Naive thymus-derived CD4-positive, alpha-beta T cell (primary cell): ENCODE data around the gene IFITM5. TPM values are rescaled to one million over a fixed set of nuclear protein-coding genes. Genes with fewer than 3 reads are reported as not detected.
A peak's percentile ranks its signal among the peaks of the same experiment; 100 is the strongest.
"Not testable (repeated sequence)": the region's sequence is repeated elsewhere in the genome, so short reads cannot be mapped to it uniquely, and the experiment has no call there.

Experiments
- ATAC-seq: fragments of 150-1000 bp; cut with Tn5 transposase; 2 replicates; pipeline ENCODE4 v1.10.0; 2021; ENCODE audit warnings: mild to moderate bottlenecking, moderate library complexity
- CTCF ChIA-PET: fragments of 350-600 bp; sonication (Branson Sonifier 250); formaldehyde crosslinking; loops from one replicate; lab custom pipeline; 2021; ENCODE audit warnings: antibody characterized with exemption; lab: Charles Lee
- POLR2A ChIA-PET: fragments of 350-600 bp; sonication (Branson Sonifier 250); formaldehyde crosslinking; loops from one replicate; lab custom pipeline; 2021; ENCODE audit warnings: antibody characterized with exemption, inconsistent platforms; lab: Charles Lee
- DNase-seq, 9 donors: peaks; one replicate each; pipeline versions ENCODE4 v3.0.0 to v3.0.0-alpha.2; 2020 to 2022; ENCODE audit warnings: mixed read lengths in 1 of 9
- H3K27ac ChIP-seq: one replicate; pipeline ENCODE4 v1.7.0; 2013; ENCODE audit warnings: mild to moderate bottlenecking, low read depth, low read length, moderate library complexity
- H3K27me3 ChIP-seq, 2 donors: one replicate each; pipeline ENCODE4 v1.7.0; 2013; ENCODE audit warnings: low read length in 2 of 2, mild to moderate bottlenecking in 2 of 2, moderate library complexity in 2 of 2; ENCODE audit not compliant: control insufficient read depth in 2 of 2, insufficient read depth in 2 of 2
- H3K36me3 ChIP-seq, 3 experiments: 1 replicate in 2 of 3; 2 replicates in 1 of 3; pipeline ENCODE4 v1.7.0; 2013; ENCODE audit warnings: low read length in 3 of 3, mild to moderate bottlenecking in 3 of 3, moderate library complexity in 1 of 3; ENCODE audit not compliant: insufficient read depth in 3 of 3, control insufficient read depth in 2 of 3
- H3K4me1 ChIP-seq, 2 donors: one replicate each; pipeline ENCODE4 v1.7.0; 2013; ENCODE audit warnings: low read length in 2 of 2, mild to moderate bottlenecking in 2 of 2, moderate library complexity in 1 of 2; ENCODE audit not compliant: control insufficient read depth in 2 of 2, insufficient read depth in 2 of 2
- H3K4me3 ChIP-seq: 2 replicates; pipeline ENCODE4 v1.7.0; 2013; ENCODE audit warnings: mild to moderate bottlenecking, low read length
- H3K9me3 ChIP-seq, 3 experiments: 1 replicate in 2 of 3; 2 replicates in 1 of 3; pipeline ENCODE4 v1.7.0; 2013; ENCODE audit warnings: low read length in 3 of 3; ENCODE audit not compliant: control insufficient read depth in 2 of 3
- H3K27ac Mint-ChIP-seq, 9 donors: one replicate each; pipeline ENCODE4 v1.8.0; 2020 to 2022; ENCODE audit warnings: mixed read lengths in 9 of 9, mild to moderate bottlenecking in 8 of 9, moderate library complexity in 5 of 9, inconsistent platforms in 2 of 9
- H3K27me3 Mint-ChIP-seq, 5 donors: one replicate each; pipeline ENCODE4 v1.8.0; 2021 to 2022; ENCODE audit warnings: mixed read lengths in 5 of 5, mild to moderate bottlenecking in 1 of 5
- H3K36me3 Mint-ChIP-seq, 5 donors: one replicate each; pipeline ENCODE4 v1.8.0; 2020 to 2022; ENCODE audit warnings: mixed read lengths in 5 of 5, mild to moderate bottlenecking in 3 of 5, inconsistent platforms in 1 of 5
- H3K4me1 Mint-ChIP-seq, 7 donors: one replicate each; pipeline ENCODE4 v1.8.0; 2020 to 2022; ENCODE audit warnings: mixed read lengths in 7 of 7, mild to moderate bottlenecking in 3 of 7, inconsistent platforms in 1 of 7
- H3K4me3 Mint-ChIP-seq, 10 donors: one replicate each; pipeline ENCODE4 v1.8.0; 2020 to 2022; ENCODE audit warnings: mild to moderate bottlenecking in 10 of 10, mixed read lengths in 10 of 10, moderate library complexity in 6 of 10, inconsistent platforms in 2 of 10
- H3K9me3 Mint-ChIP-seq, 11 donors: one replicate each; pipeline ENCODE4 v1.8.0; 2020 to 2022; ENCODE audit warnings: mixed read lengths in 11 of 11, mild to moderate bottlenecking in 4 of 11, inconsistent platforms in 1 of 11, moderate library complexity in 1 of 11
- intact Hi-C, 2 donors: fragments of 100-400 bp; cut with micrococcal nuclease; formaldehyde crosslinking; loops; one replicate each; pipeline ENCODE4 v1.15.1; 2023
- polyA plus RNA-seq, 2 donors: library from polyadenylated mRNA; unstranded; fragments of 300-500 nt; fragmentation: Illumina TruSeq; gene quantifications; one replicate each; pipeline ENCODE4 v1.2.3, GENCODE V29; 2021
- total RNA-seq, 6 experiments: library from RNA in 5 of 6; stranded (reverse) in 5 of 6; gene quantifications; 1 replicate in 5 of 6; 2 replicates in 1 of 6; pipeline ENCODE4 v1.2.3 and lab custom pipeline; 2021 to 2026

IFITM5 gene
- total and polyA plus RNA-seq, 7 experiments from 2014 or later, result not detected

- ChIA-PET POLR2A (interaction anchor here (1.2 to 1.4 kb wide), 5 partner anchors 9 to 19 kb away, joined by 3 to 4 read pairs (median 3); no protein-coding TSS in a partner anchor), CTCF (interaction anchor here (1.0 kb wide), 1 partner anchor 11 kb away, joined by 3 read pairs; no protein-coding TSS in a partner anchor)
- H3K4me3 Mint-ChIP-seq, H3K27me3 Mint-ChIP-seq, H3K36me3 ChIP-seq, H3K4me3 ChIP-seq, H3K9me3 ChIP-seq, ATAC-seq, H3K27me3 ChIP-seq, H3K9me3 Mint-ChIP-seq, H3K27ac ChIP-seq, DNase-seq, intact Hi-C loops: not testable (repeated sequence)
- Mint-ChIP-seq H3K36me3 (peaks cover 0 to 10% (median 0%) of the 10 kb centered on the region in 5 donors), H3K27ac (peak overlapping the region in 4 of 9 donors; percentile 14 to 45 (median 26)), H3K4me1 (peaks cover 39 to 84% (median 57%) of the 10 kb centered on the region in 7 donors)
- H3K4me1 ChIP-seq, result peaks cover 20 to 44% of the 10 kb centered on the region in 2 donors
Measured at GRCh38 chr11:333616-334263, 34.4 kb upstream of the IFITM5 start.

DNA sequence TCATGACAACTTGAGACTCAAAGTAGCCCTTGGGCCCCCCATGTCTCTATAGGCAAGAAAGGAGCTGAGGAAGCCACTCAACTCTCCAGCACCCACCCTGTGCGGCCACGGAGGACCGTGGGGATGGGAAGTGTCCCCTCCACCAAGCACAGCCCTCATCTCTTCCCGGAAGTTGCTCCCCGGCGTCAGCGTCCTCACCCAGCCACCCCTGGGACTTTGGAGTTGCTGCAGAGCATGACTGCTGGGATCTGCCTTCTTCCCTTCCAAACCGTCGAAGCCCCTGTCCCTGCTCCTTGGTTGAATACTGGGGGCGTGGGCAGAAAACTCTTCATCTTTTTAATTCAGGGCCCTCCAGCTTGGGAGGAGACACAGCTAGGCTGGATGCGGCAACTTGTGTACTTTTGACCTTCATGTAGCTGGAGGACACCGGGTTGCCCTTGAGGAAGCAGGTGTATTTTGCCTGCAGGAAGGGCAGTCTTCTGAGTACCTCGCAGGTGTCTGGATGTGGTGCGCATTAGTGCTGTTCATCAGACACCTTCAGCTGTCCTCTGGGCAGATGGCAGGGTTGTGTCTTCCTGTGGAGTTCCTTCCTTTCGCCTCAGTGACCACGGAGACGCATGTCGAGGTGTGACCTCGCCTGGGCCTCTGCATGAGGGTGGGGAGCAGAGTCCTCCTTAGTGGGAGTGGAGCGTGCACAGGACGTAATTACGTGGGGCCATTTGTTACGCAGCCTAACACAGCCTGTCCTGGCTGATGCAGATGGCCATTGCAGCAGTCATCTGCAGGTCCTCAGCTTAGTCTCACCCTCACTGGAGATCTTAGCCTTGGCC is 33.5 kb upstream of the IFITM5 start:
- no peak for ATAC-seq
- no peak overlapping the region for H3K4me3 ChIP-seq
- no peaks in the 10 kb centered on the region for H3K27me3 Mint-ChIP-seq
- no peaks in the 10 kb centered on the region for H3K9me3 ChIP-seq
- H3K36me3 Mint-ChIP-seq, result peaks cover 0 to 10% (median 0%) of the 10 kb centered on the region in 5 donors
- H3K9me3 Mint-ChIP-seq, result no peaks in the 10 kb centered on the region
- H3K4me3 Mint-ChIP-seq, result peak overlapping the region in 5 of 10 donors; percentile 25 to 61 (median 55)
- intact Hi-C loops, result no loop called here
- no peaks in the 10 kb centered on the region for H3K27me3 ChIP-seq
- ChIA-PET CTCF (interaction anchor here (1.0 kb wide), 1 partner anchor 10 kb away, joined by 3 read pairs; no protein-coding TSS in a partner anchor), POLR2A (interaction anchor here (0.8 to 1.4 kb wide), 7 partner anchors 8 to 65 kb away, joined by 3 to 4 read pairs (median 4); no protein-coding TSS in a partner anchor)
- no peak for DNase-seq
- peaks cover 20 to 44% of the 10 kb centered on the region in 2 donors for H3K4me1 ChIP-seq
- H3K27ac Mint-ChIP-seq, result peak overlapping the region in 7 of 9 donors; percentile 36 to 84 (median 59)
- peaks cover 39 to 82% (median 62%) of the 10 kb centered on the region in 7 donors for H3K4me1 Mint-ChIP-seq
- no peaks in the 10 kb centered on the region for H3K36me3 ChIP-seq
- H3K27ac ChIP-seq, result no peak overlapping the region

DNA sequence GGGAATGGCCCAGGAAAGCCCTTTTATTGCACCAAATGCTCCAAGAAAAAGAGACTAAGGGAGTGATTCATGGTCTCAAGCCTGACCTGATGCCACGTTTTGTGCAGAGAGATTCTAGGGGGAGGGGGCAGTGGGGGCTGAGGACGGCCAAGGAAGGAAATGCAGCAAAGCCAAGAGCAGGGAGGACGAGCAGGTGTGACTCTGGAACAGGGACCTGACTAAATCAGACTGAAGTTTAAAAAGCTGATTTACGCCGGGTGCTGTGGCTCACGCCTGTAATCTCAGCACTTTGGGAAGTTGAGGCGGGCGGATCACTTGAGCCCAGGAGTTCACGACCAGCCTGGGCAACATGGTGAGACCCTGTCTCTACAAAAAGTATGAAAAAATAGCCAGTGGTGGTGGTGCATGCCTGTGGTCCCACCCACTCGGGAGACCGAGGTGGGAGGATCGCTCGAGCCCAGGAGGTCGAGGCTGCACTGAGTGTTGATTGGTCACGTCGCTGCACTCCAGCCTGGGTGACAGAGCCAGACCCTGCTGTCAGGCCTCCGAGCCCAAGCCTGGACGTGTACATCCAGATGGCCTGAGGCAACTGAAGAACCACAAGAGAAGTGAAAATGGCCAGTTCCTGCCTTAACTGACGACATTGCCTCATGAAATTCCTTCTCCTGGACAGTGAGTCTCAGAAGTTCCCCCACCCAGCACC is 32.2 kb upstream of the IFITM5 start:
- Histone ChIP-seq H3K27me3 (no peaks in the 10 kb centered on the region), H3K9me3 (no peaks in the 10 kb centered on the region), H3K36me3 (no peaks in the 10 kb centered on the region), H3K4me1 (peaks cover 30 to 45% of the 10 kb centered on the region in 2 donors), H3K27ac (no peak overlapping the region), H3K4me3 (peak overlapping the region; percentile 19)
- Mint-ChIP-seq H3K36me3 (peaks cover 0 to 10% (median 0%) of the 10 kb centered on the region in 5 donors), H3K9me3 (no peaks in the 10 kb centered on the region), H3K4me1 (peaks cover 39 to 85% (median 70%) of the 10 kb centered on the region in 7 donors), H3K27ac (peak overlapping the region in 8 of 9 donors; percentile 71 to 92 (median 84)), H3K4me3 (peak overlapping the region; percentile 44 to 78 (median 66)), H3K27me3 (no peaks in the 10 kb centered on the region)
- DNase-seq (no peak), ATAC-seq (no peak)
- POLR2A ChIA-PET, result interaction anchor here (0.6 to 5.2 kb wide), 8 partner anchors 8 to 263 kb away, joined by 3 to 28 read pairs (median 4); no protein-coding TSS in a partner anchor
- CTCF ChIA-PET, result no interaction called here
- intact Hi-C loops, result no loop called here

- Histone ChIP-seq H3K36me3 (no peaks in the 10 kb centered on the region), H3K27ac (peak overlapping the region; percentile 10), H3K9me3 (no peaks in the 10 kb centered on the region), H3K4me3 (peak overlapping the region; percentile 19), H3K4me1 (peaks cover 37 to 47% of the 10 kb centered on the region in 2 donors), H3K27me3 (no peaks in the 10 kb centered on the region)
- DNase-seq (no peak), ATAC-seq (no peak)
- peak overlapping the region in 8 of 9 donors; percentile 60 to 92 (median 84) for H3K27ac Mint-ChIP-seq
- intact Hi-C loops, result no loop called here
- POLR2A ChIA-PET, result interaction anchor here (0.6 to 5.2 kb wide), 14 partner anchors 8 to 263 kb away, joined by 3 to 28 read pairs (median 4); partner anchors contain the start of gene IFITM3
- no peaks in the 10 kb centered on the region for H3K27me3 Mint-ChIP-seq
- no peaks in the 10 kb centered on the region for H3K9me3 Mint-ChIP-seq
- peaks cover 0 to 10% (median 0%) of the 10 kb centered on the region in 5 donors for H3K36me3 Mint-ChIP-seq
- CTCF ChIA-PET, result interaction anchor here (0.5 to 2.8 kb wide), 3 partner anchors 18 to 28 kb away, joined by 3 to 12 read pairs (median 9); no protein-coding TSS in a partner anchor
- peaks cover 39 to 85% (median 70%) of the 10 kb centered on the region in 7 donors for H3K4me1 Mint-ChIP-seq
- H3K4me3 Mint-ChIP-seq, result peak overlapping the region; percentile 44 to 78 (median 66)
Measured at GRCh38 chr11:330694-331357, 31.5 kb upstream of the IFITM5 start.

GRCh38 chr11:330307-330693 is 31.0 kb upstream of the IFITM5 start:
- peak overlapping the region; percentile 70 to 94 (median 84) for H3K27ac Mint-ChIP-seq
- Histone ChIP-seq H3K27me3 (no peaks in the 10 kb centered on the region), H3K9me3 (no peaks in the 10 kb centered on the region), H3K36me3 (no peaks in the 10 kb centered on the region), H3K4me3 (no peak overlapping the region), H3K4me1 (peaks cover 40 to 52% of the 10 kb centered on the region in 2 donors), H3K27ac (peak overlapping the region; percentile 10)
- ChIA-PET POLR2A (interaction anchor here (0.9 to 5.2 kb wide), 13 partner anchors 9 to 62 kb away, joined by 3 to 28 read pairs (median 5); partner anchors contain the start of gene IFITM3), CTCF (interaction anchor here (0.5 to 2.8 kb wide), 4 partner anchors 13 to 28 kb away, joined by 3 to 12 read pairs (median 7); no protein-coding TSS in a partner anchor)
- DNase-seq (no peak), ATAC-seq (no peak)
- H3K36me3 Mint-ChIP-seq, result peaks cover 0 to 10% (median 0%) of the 10 kb centered on the region in 5 donors
- no peaks in the 10 kb centered on the region for H3K27me3 Mint-ChIP-seq
- H3K4me1 Mint-ChIP-seq, result peaks cover 40 to 85% (median 73%) of the 10 kb centered on the region in 7 donors
- intact Hi-C loops, result no loop called here
- H3K9me3 Mint-ChIP-seq, result no peaks in the 10 kb centered on the region
- peak overlapping the region in 8 of 10 donors; percentile 23 to 70 (median 51) for H3K4me3 Mint-ChIP-seq
